ENCODE results near the gene CTDSPL. TPM values are rescaled to one million over a fixed set of nuclear protein-coding genes. Genes with fewer than 3 reads are reported as not detected.

The CTDSPL gene
- total RNA-seq, 1 experiment from 2014 or later: 34.4 TPM

GRCh38 chr3:37892927-37893600 lies 31.4 kb downstream of the CTDSPL start:
- ChIA-PET RAD21 (ENCODE audit: low non-redundant PET in 1 of 2, low total read pairs in 2 of 2, uncharacterized antibody in 2 of 2, unreplicated experiment in 2 of 2) (no interaction called here), CTCF (no interaction called here), POLR2A (no interaction called here)
- peaks cover 5% of the 10 kb centered on the region; the same call in 1 of the 2 replicates for H4K20me1 ChIP-seq (ENCODE audit: insufficient read depth)
- no peak overlapping the region for H3K4me2 ChIP-seq (ENCODE audit: low read length)
- H3K27me3 ChIP-seq (ENCODE audit: insufficient read depth, low read length): no peaks in the 10 kb centered on the region
- TF ChIP-seq SIN3A (IDR thresholded peaks at IDR 0.05; ENCODE audit: low read depth): no peak
- TF ChIP-seq EZH2phosphoT487 (IDR thresholded peaks at IDR 0.05; ENCODE audit: borderline replicate concordance): no peak
- no peak for TF ChIP-seq CTCF (IDR thresholded peaks at IDR 0.05 in 2 of 3, conservative IDR thresholded peaks at IDR 0.05 in 1 of 3; ENCODE audit: borderline replicate concordance in 1 of 3, insufficient read depth in 1 of 3, low read depth in 2 of 3, low read length in 2 of 3)
- TF ChIP-seq, protein P1, sequence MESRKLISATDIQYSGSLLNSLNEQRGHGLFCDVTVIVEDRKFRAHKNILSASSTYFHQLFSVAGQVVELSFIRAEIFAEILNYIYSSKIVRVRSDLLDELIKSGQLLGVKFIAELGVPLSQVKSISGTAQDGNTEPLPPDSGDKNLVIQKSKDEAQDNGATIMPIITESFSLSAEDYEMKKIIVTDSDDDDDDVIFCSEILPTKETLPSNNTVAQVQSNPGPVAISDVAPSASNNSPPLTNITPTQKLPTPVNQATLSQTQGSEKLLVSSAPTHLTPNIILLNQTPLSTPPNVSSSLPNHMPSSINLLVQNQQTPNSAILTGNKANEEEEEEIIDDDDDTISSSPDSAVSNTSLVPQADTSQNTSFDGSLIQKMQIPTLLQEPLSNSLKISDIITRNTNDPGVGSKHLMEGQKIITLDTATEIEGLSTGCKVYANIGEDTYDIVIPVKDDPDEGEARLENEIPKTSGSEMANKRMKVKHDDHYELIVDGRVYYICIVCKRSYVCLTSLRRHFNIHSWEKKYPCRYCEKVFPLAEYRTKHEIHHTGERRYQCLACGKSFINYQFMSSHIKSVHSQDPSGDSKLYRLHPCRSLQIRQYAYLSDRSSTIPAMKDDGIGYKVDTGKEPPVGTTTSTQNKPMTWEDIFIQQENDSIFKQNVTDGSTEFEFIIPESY (IDR thresholded peaks at IDR 0.05; ENCODE audit: extremely low read depth, insufficient replicate concordance, low read length): no peak
- no peak for TF ChIP-seq POLR2AphosphoS5 (IDR thresholded peaks at IDR 0.05; ENCODE audit: low read depth, low read length)
- TF ChIP-seq, protein P2, sequence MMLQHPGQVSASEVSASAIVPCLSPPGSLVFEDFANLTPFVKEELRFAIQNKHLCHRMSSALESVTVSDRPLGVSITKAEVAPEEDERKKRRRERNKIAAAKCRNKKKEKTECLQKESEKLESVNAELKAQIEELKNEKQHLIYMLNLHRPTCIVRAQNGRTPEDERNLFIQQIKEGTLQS (IDR thresholded peaks at IDR 0.05): no peak
- no peak for TF ChIP-seq ELF1 (IDR thresholded peaks at IDR 0.05; ENCODE audit: borderline replicate concordance, low read depth)
- TF ChIP-seq RAD21 (IDR thresholded peaks at IDR 0.05; ENCODE audit: low read depth): no peak
- no peak for TF ChIP-seq TCF7L2 (IDR thresholded peaks at IDR 0.05; ENCODE audit: borderline replicate concordance, extremely low read depth, insufficient read depth, insufficient read length)
- TF ChIP-seq, protein P3, sequence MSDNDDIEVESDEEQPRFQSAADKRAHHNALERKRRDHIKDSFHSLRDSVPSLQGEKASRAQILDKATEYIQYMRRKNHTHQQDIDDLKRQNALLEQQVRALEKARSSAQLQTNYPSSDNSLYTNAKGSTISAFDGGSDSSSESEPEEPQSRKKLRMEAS (IDR thresholded peaks at IDR 0.05): no peak
- TF ChIP-seq FOSL1 (IDR thresholded peaks at IDR 0.05; ENCODE audit: low read depth): no peak
- TF ChIP-seq YY1 (IDR thresholded peaks at IDR 0.05; ENCODE audit: extremely low read depth, insufficient replicate concordance, low read depth, low read length): no peak
- TF ChIP-seq SRF (IDR thresholded peaks at IDR 0.05; ENCODE audit: low read depth): no peak
- peaks cover 3 to 4% of the 10 kb centered on the region in 2 experiments; a peak in 1 of 4 replicates for H3K4me1 ChIP-seq (ENCODE audit: control insufficient read depth in 1 of 2, insufficient read depth in 2 of 2, low read length in 2 of 2)
- ATAC-seq (no peak), DNase-seq (ENCODE audit: low read depth, low spot score) (no peak)
- H3K27ac ChIP-seq (ENCODE audit: low read depth, low read length): no peak overlapping the region
- H2AFZ ChIP-seq (ENCODE audit: low read depth, low read length, poor library complexity, severe bottlenecking): no peak overlapping the region
- peaks cover 49% of the 10 kb centered on the region for H3K79me2 ChIP-seq (ENCODE audit: insufficient read depth, low read length)
- no peaks in the 10 kb centered on the region for H3K9me3 ChIP-seq (ENCODE audit: control insufficient read depth in 1 of 2, insufficient read depth in 1 of 2, low read depth in 1 of 2, low read length in 2 of 2)
- BruUV-seq (replicated peaks): no TSS peak
- intact Hi-C loops (cut with micrococcal nuclease): no loop called here
- H3K36me3 ChIP-seq (ENCODE audit: control insufficient read depth in 1 of 2, insufficient read depth in 2 of 2, low read length in 2 of 2): no peaks in the 10 kb centered on the region
- H3K4me3 ChIP-seq (replicated peaks in 1 of 2; ENCODE audit: low read depth in 1 of 2, low read length in 2 of 2): no peak overlapping the region
- no peaks in the 10 kb centered on the region for H3K9me2 ChIP-seq (ENCODE audit: insufficient read depth)
- H3K9ac ChIP-seq (ENCODE audit: low read length): no peak overlapping the region

Data from HCT116 (cell line).